Smooth muscle cell (in vitro differentiated cells): Measurements from ENCODE around the gene MTCL3.

Experiments used
- DNase-seq: peaks from one replicate; lab custom pipeline; 2025; ENCODE audit not compliant: unreplicated experiment; lab: John Stamatoyannopoulos, UW
- H2AFZ ChIP-seq: fragments of 200-600 bp; sonication (generic); 2 replicates; pipeline ENCODE4 v1.6.0; 2016; ENCODE audit warnings: antibody characterized with exemption, low read depth, mild to moderate bottlenecking
- H3F3A ChIP-seq: fragments of 200-600 bp; sonication (generic); 2 replicates; pipeline ENCODE4 v1.6.0; 2017; ENCODE audit warnings: antibody characterized with exemption, low read depth
- H3K27ac ChIP-seq: fragments of 200-600 bp; sonication (generic); 2 replicates; pipeline ENCODE4 v1.5.1; 2016; ENCODE audit warnings: low read depth, mild to moderate bottlenecking
- H3K27me3 ChIP-seq: fragments of 200-600 bp; sonication (generic); 2 replicates; pipeline ENCODE4 v1.6.1; 2016; ENCODE audit warnings: low read depth, mild to moderate bottlenecking
- H3K36me3 ChIP-seq: fragments of 200-600 bp; sonication (generic); 2 replicates; pipeline ENCODE4 v1.5.1; 2016; ENCODE audit warnings: low read depth
- H3K4me1 ChIP-seq: fragments of 200-600 bp; sonication (generic); 2 replicates; pipeline ENCODE4 v1.5.1; 2016; ENCODE audit warnings: low read depth
- H3K4me2 ChIP-seq: fragments of 200-600 bp; sonication (generic); 2 replicates; pipeline ENCODE4 v1.6.0; 2016; ENCODE audit warnings: mild to moderate bottlenecking
- H3K4me3 ChIP-seq: fragments of 200-600 bp; sonication (generic); 2 replicates; pipeline ENCODE4 v1.5.1; 2016; ENCODE audit warnings: mild to moderate bottlenecking
- H3K79me2 ChIP-seq: fragments of 200-600 bp; sonication (generic); 2 replicates; pipeline ENCODE4 v1.6.0; 2016; ENCODE audit warnings: low read depth, mild to moderate bottlenecking
- H3K9ac ChIP-seq: fragments of 200-600 bp; sonication (generic); 2 replicates; pipeline ENCODE4 v1.6.0; 2016; ENCODE audit warnings: low read depth
- H3K9me3 ChIP-seq: fragments of 200-600 bp; sonication (generic); replicated peaks from 2 replicates; pipeline ENCODE4 v1.5.1; 2016; ENCODE audit warnings: low read depth
- H4K20me1 ChIP-seq: fragments of 200-600 bp; sonication (generic); 2 replicates; pipeline ENCODE4 v1.6.0; 2016; ENCODE audit warnings: low read depth
- WGBS: methylation state at CpG from one replicate; pipeline ENCODE4 v1.1.7; 2016; ENCODE audit warnings: low lambda C conversion rate; 5-methylcytosine and 5-hydroxymethylcytosine counted together
- TF ChIP-seq, protein P1 (sequence below): fragments of 200-600 bp; sonication (generic); IDR thresholded peaks from 2 replicates; pipeline ENCODE4 v1.5.1; 2017; ENCODE audit warnings: borderline replicate concordance, mild to moderate bottlenecking, antibody characterized with exemption; ENCODE audit not compliant: insufficient read depth, poor library complexity, severe bottlenecking

Gene MTCL3

DNA sequence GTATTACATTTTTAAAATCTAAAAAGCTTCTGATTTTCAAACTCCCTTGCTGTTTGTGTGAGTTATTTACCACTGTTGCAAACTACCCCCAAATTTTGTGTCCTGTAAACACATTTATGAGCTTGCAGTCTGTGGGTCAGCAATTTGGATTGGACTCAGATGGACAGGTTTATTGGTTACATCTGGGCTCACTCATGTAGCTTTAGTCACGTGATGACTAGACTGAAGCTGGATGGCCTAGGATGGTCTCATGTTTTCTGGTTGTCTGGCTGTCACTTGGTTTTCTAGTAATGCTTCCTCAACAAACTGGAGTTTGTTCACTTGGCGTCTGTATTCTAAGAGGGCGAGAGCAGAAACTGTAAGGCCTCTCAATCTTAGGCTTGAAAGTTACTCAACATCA, 45.6 kb upstream of the MTCL3 start:
- 52% methylated on average over 3 of the region's 3 CpGs for WGBS
- H3K9ac ChIP-seq = no peak overlapping the region
- DNase-seq = no peak

DNA sequence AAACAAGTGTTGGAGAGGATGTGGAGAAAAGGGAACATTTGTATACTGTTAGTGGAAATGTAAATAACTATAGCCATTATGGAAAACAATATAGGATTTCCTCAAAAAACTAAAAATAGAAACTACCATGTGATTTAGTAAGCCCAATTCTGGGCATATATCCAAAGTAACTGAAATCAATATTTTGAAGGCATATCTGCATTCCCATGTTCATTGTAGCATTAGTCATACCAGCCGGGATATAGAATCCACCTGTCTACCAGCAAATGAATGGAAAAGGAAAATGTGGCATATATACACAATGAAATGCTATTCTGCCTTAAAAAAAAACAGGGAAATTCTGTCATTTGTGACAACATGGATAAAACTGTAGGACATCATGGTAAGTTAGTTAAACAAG, 42.5 kb upstream of the MTCL3 start:
- DNase-seq = no peak
- H3K27me3 ChIP-seq = no peaks in the 10 kb centered on the region
- H3K9me3 ChIP-seq = no peaks in the 10 kb centered on the region
- H3K79me2 ChIP-seq = no peaks in the 10 kb centered on the region
- no peaks in the 10 kb centered on the region for H3K36me3 ChIP-seq
- no peak overlapping the region for H3K9ac ChIP-seq
- H3K4me3 ChIP-seq = no peak overlapping the region
- H3K27ac ChIP-seq = no peak overlapping the region
- H3F3A ChIP-seq = no peaks in the 10 kb centered on the region
- TF ChIP-seq, protein P1, sequence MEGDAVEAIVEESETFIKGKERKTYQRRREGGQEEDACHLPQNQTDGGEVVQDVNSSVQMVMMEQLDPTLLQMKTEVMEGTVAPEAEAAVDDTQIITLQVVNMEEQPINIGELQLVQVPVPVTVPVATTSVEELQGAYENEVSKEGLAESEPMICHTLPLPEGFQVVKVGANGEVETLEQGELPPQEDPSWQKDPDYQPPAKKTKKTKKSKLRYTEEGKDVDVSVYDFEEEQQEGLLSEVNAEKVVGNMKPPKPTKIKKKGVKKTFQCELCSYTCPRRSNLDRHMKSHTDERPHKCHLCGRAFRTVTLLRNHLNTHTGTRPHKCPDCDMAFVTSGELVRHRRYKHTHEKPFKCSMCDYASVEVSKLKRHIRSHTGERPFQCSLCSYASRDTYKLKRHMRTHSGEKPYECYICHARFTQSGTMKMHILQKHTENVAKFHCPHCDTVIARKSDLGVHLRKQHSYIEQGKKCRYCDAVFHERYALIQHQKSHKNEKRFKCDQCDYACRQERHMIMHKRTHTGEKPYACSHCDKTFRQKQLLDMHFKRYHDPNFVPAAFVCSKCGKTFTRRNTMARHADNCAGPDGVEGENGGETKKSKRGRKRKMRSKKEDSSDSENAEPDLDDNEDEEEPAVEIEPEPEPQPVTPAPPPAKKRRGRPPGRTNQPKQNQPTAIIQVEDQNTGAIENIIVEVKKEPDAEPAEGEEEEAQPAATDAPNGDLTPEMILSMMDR = no peak
- 100% methylated on average over 1 of the region's 1 CpG for WGBS
- H4K20me1 ChIP-seq = no peaks in the 10 kb centered on the region
- no peak overlapping the region for H3K4me2 ChIP-seq
- no peaks in the 10 kb centered on the region for H3K4me1 ChIP-seq
- no peak overlapping the region for H2AFZ ChIP-seq

More for the DNA sequence above, 45.6 kb upstream of the MTCL3 start:
- no peak overlapping the region for H3K4me3 ChIP-seq
- H2AFZ ChIP-seq = no peak overlapping the region
- H3K27me3 ChIP-seq = no peaks in the 10 kb centered on the region
- H3F3A ChIP-seq = no peaks in the 10 kb centered on the region
- no peak overlapping the region for H3K4me2 ChIP-seq
- no peaks in the 10 kb centered on the region for H4K20me1 ChIP-seq
- TF ChIP-seq, protein P1 = no peak
- no peaks in the 10 kb centered on the region for H3K4me1 ChIP-seq
- H3K79me2 ChIP-seq = no peaks in the 10 kb centered on the region
- H3K9me3 ChIP-seq = no peaks in the 10 kb centered on the region
- no peak overlapping the region for H3K27ac ChIP-seq
- H3K36me3 ChIP-seq = no peaks in the 10 kb centered on the region

DNA sequence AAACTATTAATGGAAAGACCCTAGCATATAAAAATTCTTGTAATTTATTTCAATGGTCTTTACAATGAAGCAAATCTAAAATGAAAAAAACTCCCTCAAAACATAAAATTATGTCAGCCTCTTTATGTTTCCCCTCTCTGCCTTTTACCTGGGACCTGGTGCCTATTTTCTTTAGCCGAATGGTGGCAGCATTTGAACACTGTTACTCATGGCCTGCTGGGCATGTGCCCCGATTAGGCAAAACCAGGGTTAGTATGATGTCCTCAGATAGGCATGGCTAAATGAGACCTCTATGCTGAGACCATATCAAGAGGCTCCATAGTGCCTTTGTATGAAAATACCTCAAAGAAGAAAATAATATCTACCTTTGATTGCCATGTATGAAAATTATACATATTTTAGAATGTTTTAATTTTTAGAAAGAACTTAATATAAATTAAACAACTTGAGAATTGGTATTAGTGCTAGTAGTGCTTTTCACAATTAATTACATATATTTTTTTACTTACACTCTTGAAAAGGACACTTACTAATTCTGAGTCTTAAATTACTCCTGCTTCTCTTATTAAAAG, 35.4 kb upstream of the MTCL3 start:
- Histone ChIP-seq H2AFZ (no peak overlapping the region), H3K4me1 (no peaks in the 10 kb centered on the region), H3K27ac (no peak overlapping the region), H3K9ac (no peak overlapping the region), H3K4me2 (no peak overlapping the region), H3K79me2 (no peaks in the 10 kb centered on the region), H3K9me3 (no peaks in the 10 kb centered on the region), H3K4me3 (no peak overlapping the region), H3K27me3 (no peaks in the 10 kb centered on the region), H3K36me3 (no peaks in the 10 kb centered on the region), H4K20me1 (no peaks in the 10 kb centered on the region), H3F3A (no peaks in the 10 kb centered on the region)
- no peak for DNase-seq
- 22% methylated on average over 2 of the region's 2 CpGs for WGBS
- TF ChIP-seq, protein P1 = peak; percentile 42

DNA sequence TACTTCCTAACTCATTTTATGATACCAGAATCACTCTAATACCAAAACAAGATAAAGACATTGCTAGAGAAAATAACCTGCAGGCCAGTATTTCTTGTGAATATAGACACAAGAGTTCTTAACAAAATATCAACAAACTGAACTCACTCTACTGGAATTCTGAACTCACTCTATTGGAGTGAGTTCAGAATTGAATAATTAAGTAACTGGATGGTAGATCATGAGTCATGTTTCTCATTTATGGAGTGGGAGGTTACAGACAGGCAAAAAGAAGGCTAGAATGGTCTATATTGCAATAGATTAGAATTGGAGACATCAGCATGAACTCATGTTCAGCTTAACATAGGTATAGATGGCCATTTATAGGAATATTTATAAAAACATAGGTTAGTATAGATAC, 31.3 kb upstream of the MTCL3 start:
- no peaks in the 10 kb centered on the region for H3K27me3 ChIP-seq
- DNase-seq = no peak
- H3K9ac ChIP-seq = no peak overlapping the region
- H3K4me1 ChIP-seq = no peaks in the 10 kb centered on the region
- no peak overlapping the region for H2AFZ ChIP-seq
- no peak overlapping the region for H3K27ac ChIP-seq
- no peaks in the 10 kb centered on the region for H3K79me2 ChIP-seq
- no peak overlapping the region for H3K4me2 ChIP-seq
- TF ChIP-seq, protein P1 = no peak
- H3K4me3 ChIP-seq = no peak overlapping the region
- H3F3A ChIP-seq = no peaks in the 10 kb centered on the region
- no peaks in the 10 kb centered on the region for H3K36me3 ChIP-seq
- no peaks in the 10 kb centered on the region for H4K20me1 ChIP-seq
- H3K9me3 ChIP-seq = no peaks in the 10 kb centered on the region
